WTC11 (cell line): ENCODE measurements around the gene AGAP1. TPM values are rescaled to one million over a fixed set of nuclear protein-coding genes. Genes with fewer than 3 reads are reported as not detected.

ENCODE experiments used
- ATAC-seq: fragments of 200-7000 bp; cut with Tn5 transposase; 2 replicates; pipeline ENCODE4 v1.10.0; 2021; ENCODE audit warnings: mild to moderate bottlenecking, moderate library complexity
- CTCF ChIA-PET: fragments of 300-600 bp; sonication (Branson Sonifier 250); formaldehyde crosslinking; loops from one replicate; lab custom pipeline; 2021; ENCODE audit warnings: antibody characterized with exemption; lab: Charles Lee
- POLR2A ChIA-PET: fragments of 350-600 bp; sonication (Branson Sonifier 250); formaldehyde crosslinking; loops from one replicate; lab custom pipeline; 2021; ENCODE audit warnings: antibody characterized with exemption; lab: Charles Lee
- DNase-seq: peaks from one replicate; pipeline ENCODE4 v3.0.0; 2021; ENCODE audit warnings: low spot score
- H3K27ac Mint-ChIP-seq: 2 replicates; pipeline ENCODE4 v1.8.0; 2021; ENCODE audit warnings: mixed read lengths
- H3K27me3 Mint-ChIP-seq: 2 replicates; pipeline ENCODE4 v1.8.0; 2021; ENCODE audit warnings: low read depth, mild to moderate bottlenecking, moderate library complexity, mixed read lengths
- H3K36me3 Mint-ChIP-seq: 2 replicates; pipeline ENCODE4 v1.8.0; 2021; ENCODE audit warnings: mixed read lengths
- H3K4me1 Mint-ChIP-seq: 2 replicates; pipeline ENCODE4 v1.8.0; 2022; ENCODE audit warnings: mixed read lengths
- H3K4me3 Mint-ChIP-seq: 2 replicates; pipeline ENCODE4 v1.8.0; 2021; ENCODE audit warnings: mild to moderate bottlenecking, moderate library complexity, mixed read lengths
- H3K9me3 Mint-ChIP-seq: 2 replicates; pipeline ENCODE4 v1.8.0; 2021; ENCODE audit warnings: mixed read lengths
- CTCF ChIP-seq: fragments of 200-600 bp; IDR thresholded peaks from 2 replicates; pipeline ENCODE4 v1.8.0; 2022; ENCODE audit warnings: antibody characterized with exemption
- EMX1 ChIP-seq: fragments of 250-450 bp; sonication (Bioruptor Pico); IDR thresholded peaks from 2 replicates; pipeline ENCODE4 v1.8.0; 2021; ENCODE audit warnings: mild to moderate bottlenecking
- ERG ChIP-seq: fragments of 250-450 bp; sonication (Bioruptor Pico); IDR thresholded peaks from 2 replicates; pipeline ENCODE4 v1.8.0; 2021; ENCODE audit warnings: mild to moderate bottlenecking
- ETV6 ChIP-seq: sonication (generic); formaldehyde crosslinking; IDR thresholded peaks from 2 replicates; pipeline ENCODE4 v1.8.1; 2022; ENCODE audit warnings: mild to moderate bottlenecking, missing genetic modification reagents
- PRRX2 ChIP-seq: fragments of 250-450 bp; sonication (Bioruptor Pico); IDR thresholded peaks from 2 replicates; pipeline ENCODE4 v1.8.0; 2021; ENCODE audit warnings: mild to moderate bottlenecking
- SMAD4 ChIP-seq: sonication (generic); formaldehyde crosslinking; IDR thresholded peaks from 2 replicates; pipeline ENCODE4 v1.8.0; 2022; ENCODE audit warnings: mild to moderate bottlenecking, missing genetic modification reagents
- SP1 ChIP-seq: sonication (generic); formaldehyde crosslinking; conservative IDR thresholded peaks from 2 replicates; pipeline ENCODE4 v1.8.1; 2022; ENCODE audit warnings: missing genetic modification reagents
- TP53 ChIP-seq: sonication (generic); formaldehyde crosslinking; IDR thresholded peaks from 2 replicates; pipeline ENCODE4 v1.8.1; 2023; ENCODE audit warnings: mild to moderate bottlenecking, missing genetic modification reagents
- ZMAT4 ChIP-seq: fragments of 250-450 bp; sonication (Bioruptor Pico); IDR thresholded peaks from 2 replicates; pipeline ENCODE4 v1.9.0; 2021; ENCODE audit warnings: mild to moderate bottlenecking
- ZNF121 ChIP-seq: sonication (generic); formaldehyde crosslinking; IDR thresholded peaks from 2 replicates; pipeline ENCODE4 v1.8.0; 2023; ENCODE audit warnings: missing genetic modification reagents
- ZNF396 ChIP-seq: fragments of 250-450 bp; sonication (Bioruptor Pico); IDR thresholded peaks from 2 replicates; pipeline ENCODE4 v1.8.0; 2021; ENCODE audit warnings: mild to moderate bottlenecking, moderate library complexity, borderline replicate concordance
- ZNF425 ChIP-seq: fragments of 250-450 bp; sonication (Bioruptor Pico); conservative IDR thresholded peaks from 2 replicates; pipeline ENCODE4 v1.9.0; 2021; ENCODE audit warnings: mild to moderate bottlenecking
- total RNA-seq: library from RNA; stranded (reverse); gene quantifications from 3 replicates; pipeline ENCODE4 v1.2.3, GENCODE V29; 2021
- TF ChIP-seq, protein P1 (sequence below): sonication (generic); formaldehyde crosslinking; IDR thresholded peaks from 2 replicates; pipeline ENCODE4 v1.8.1; 2022; ENCODE audit warnings: mild to moderate bottlenecking, moderate library complexity, missing genetic modification reagents
- TF ChIP-seq, protein P2 (sequence below): sonication (generic); formaldehyde crosslinking; IDR thresholded peaks from 2 replicates; pipeline ENCODE4 v1.8.1; 2023; ENCODE audit warnings: mild to moderate bottlenecking, missing genetic modification reagents
- TF ChIP-seq, protein P3 (sequence below): fragments of 250-450 bp; sonication (Bioruptor Pico); IDR thresholded peaks from 2 replicates; pipeline ENCODE4 v1.9.0; 2021; ENCODE audit warnings: moderate library complexity, mild to moderate bottlenecking, inconsistent platforms, borderline replicate concordance
- TF ChIP-seq, protein P4 (sequence below): sonication (generic); formaldehyde crosslinking; IDR thresholded peaks from 2 replicates; pipeline ENCODE4 v1.8.0; 2022; ENCODE audit warnings: mild to moderate bottlenecking, missing genetic modification reagents

AGAP1 gene
- total RNA-seq, 1 experiment from 2014 or later = 49.3 TPM

DNA sequence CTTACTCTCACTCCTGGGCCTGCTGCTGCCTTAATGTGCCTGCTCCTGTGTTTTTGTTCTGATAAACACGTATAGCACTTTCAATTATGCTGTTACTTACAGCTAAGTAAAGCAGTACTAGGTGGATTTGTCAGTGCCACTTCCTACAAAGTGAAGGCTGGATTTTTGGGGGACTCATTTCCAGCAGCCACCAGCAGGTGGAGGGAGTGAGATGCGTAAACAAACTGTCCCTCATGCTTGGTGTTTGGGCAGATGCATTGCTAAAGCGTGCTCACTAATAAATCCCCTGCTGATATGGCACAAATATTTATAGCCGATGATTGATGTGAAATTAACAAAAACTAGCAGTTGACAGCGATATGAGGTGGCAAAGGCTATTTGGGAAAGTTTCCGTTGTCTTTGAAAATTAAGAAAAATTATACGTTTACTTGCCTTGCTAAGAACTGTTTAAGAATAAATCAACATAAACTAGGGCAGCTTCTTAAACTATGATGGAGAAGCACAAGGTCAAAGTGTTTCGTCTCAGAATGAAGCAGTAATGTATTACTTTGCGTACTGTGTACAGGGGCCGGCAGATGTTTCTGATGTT, 101.7 kb downstream of the AGAP1 start (continued):
- TF ChIP-seq CTCF (peak; percentile 66), EMX1 (no peak), ZMAT4 (no peak), TP53 (CRISPR knock-in tag) (no peak), ZNF396 (CRISPR knock-in tag) (no peak)
- TF ChIP-seq, protein P1, sequence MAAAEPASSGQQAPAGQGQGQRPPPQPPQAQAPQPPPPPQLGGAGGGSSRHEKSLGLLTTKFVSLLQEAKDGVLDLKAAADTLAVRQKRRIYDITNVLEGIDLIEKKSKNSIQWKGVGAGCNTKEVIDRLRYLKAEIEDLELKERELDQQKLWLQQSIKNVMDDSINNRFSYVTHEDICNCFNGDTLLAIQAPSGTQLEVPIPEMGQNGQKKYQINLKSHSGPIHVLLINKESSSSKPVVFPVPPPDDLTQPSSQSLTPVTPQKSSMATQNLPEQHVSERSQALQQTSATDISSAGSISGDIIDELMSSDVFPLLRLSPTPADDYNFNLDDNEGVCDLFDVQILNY (CRISPR knock-in tag) = no peak

GRCh38 chr2:235596272-235596671, 102.4 kb downstream of the AGAP1 start:
- ChIA-PET CTCF (interaction anchor here (0.5 to 6.8 kb wide), 10 partner anchors 9 to 453 kb away, joined by 3 to 129 read pairs (median 3); no protein-coding TSS in a partner anchor), POLR2A (no interaction called here)
- no peak overlapping the region for H3K4me3 Mint-ChIP-seq
- H3K4me1 Mint-ChIP-seq = peaks cover 56% of the 10 kb centered on the region
- H3K27ac Mint-ChIP-seq = no peak overlapping the region
- ATAC-seq (no peak), DNase-seq (no peak)
- H3K27me3 Mint-ChIP-seq = no peaks in the 10 kb centered on the region
- no peaks in the 10 kb centered on the region for H3K36me3 Mint-ChIP-seq
- TF ChIP-seq SP1 (CRISPR knock-in tag) (no peak), ERG (CRISPR knock-in tag) (no peak), PRRX2 (CRISPR knock-in tag) (no peak), ZNF425 (CRISPR knock-in tag) (no peak), SMAD4 (CRISPR knock-in tag) (no peak), ETV6 (CRISPR knock-in tag) (no peak), ZNF121 (no peak)
- TF ChIP-seq, protein P2, sequence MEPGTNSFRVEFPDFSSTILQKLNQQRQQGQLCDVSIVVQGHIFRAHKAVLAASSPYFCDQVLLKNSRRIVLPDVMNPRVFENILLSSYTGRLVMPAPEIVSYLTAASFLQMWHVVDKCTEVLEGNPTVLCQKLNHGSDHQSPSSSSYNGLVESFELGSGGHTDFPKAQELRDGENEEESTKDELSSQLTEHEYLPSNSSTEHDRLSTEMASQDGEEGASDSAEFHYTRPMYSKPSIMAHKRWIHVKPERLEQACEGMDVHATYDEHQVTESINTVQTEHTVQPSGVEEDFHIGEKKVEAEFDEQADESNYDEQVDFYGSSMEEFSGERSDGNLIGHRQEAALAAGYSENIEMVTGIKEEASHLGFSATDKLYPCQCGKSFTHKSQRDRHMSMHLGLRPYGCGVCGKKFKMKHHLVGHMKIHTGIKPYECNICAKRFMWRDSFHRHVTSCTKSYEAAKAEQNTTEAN (CRISPR knock-in tag) = no peak
- TF ChIP-seq, protein P3, sequence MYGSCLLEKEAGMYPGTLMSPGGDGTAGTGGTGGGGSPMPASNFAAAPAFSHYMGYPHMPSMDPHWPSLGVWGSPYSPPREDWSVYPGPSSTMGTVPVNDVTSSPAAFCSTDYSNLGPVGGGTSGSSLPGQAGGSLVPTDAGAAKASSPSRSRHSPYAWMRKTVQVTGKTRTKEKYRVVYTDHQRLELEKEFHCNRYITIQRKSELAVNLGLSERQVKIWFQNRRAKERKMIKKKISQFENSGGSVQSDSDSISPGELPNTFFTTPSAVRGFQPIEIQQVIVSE (CRISPR knock-in tag) = no peak
- TF ChIP-seq, protein P4, sequence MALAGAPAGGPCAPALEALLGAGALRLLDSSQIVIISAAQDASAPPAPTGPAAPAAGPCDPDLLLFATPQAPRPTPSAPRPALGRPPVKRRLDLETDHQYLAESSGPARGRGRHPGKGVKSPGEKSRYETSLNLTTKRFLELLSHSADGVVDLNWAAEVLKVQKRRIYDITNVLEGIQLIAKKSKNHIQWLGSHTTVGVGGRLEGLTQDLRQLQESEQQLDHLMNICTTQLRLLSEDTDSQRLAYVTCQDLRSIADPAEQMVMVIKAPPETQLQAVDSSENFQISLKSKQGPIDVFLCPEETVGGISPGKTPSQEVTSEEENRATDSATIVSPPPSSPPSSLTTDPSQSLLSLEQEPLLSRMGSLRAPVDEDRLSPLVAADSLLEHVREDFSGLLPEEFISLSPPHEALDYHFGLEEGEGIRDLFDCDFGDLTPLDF (CRISPR knock-in tag) = no peak
- TF ChIP-seq, all 79 proteins: peak for 0
- no peaks in the 10 kb centered on the region for H3K9me3 Mint-ChIP-seq
